Neuron (in vitro differentiated cells): ENCODE results near the gene PTCD1.
"Not testable (repeated sequence)": the region's sequence is repeated elsewhere in the genome, so short reads cannot be mapped to it uniquely, and the experiment has no call there.

ENCODE experiments used
- H2AFZ ChIP-seq: one replicate; pipeline ENCODE4 v1.6.1; 2013; ENCODE audit warnings: low read depth, mild to moderate bottlenecking, inconsistent platforms, low read length, moderate library complexity
- H3K27me3 ChIP-seq: one replicate; pipeline ENCODE4 v1.6.1; 2013; ENCODE audit warnings: low read length; ENCODE audit not compliant: insufficient read depth
- H3K36me3 ChIP-seq: one replicate; pipeline ENCODE4 v1.6.1; 2013; ENCODE audit warnings: low read length; ENCODE audit not compliant: insufficient read depth
- H3K4me1 ChIP-seq: one replicate; pipeline ENCODE4 v1.6.1; 2013; ENCODE audit warnings: low read length; ENCODE audit not compliant: insufficient read depth
- H3K4me3 ChIP-seq: 2 replicates; pipeline ENCODE4 v1.5.1; 2013; ENCODE audit warnings: mild to moderate bottlenecking, low read length, moderate library complexity
- H3K9me3 ChIP-seq: one replicate; pipeline ENCODE4 v1.6.1; 2013; ENCODE audit warnings: low read length

Gene PTCD1

GRCh38 chr7:99433158-99433557 is 5.4 kb downstream of the PTCD1 start:
- Histone ChIP-seq H3K36me3 (peaks cover 58% of the 10 kb centered on the region), H3K4me1 (peaks cover 6% of the 10 kb centered on the region), H3K27me3 (no peaks in the 10 kb centered on the region), H3K4me3 (no peak overlapping the region), H3K9me3 (no peaks in the 10 kb centered on the region), H2AFZ (no peak overlapping the region)

- not testable (repeated sequence) for H3K4me1 ChIP-seq, H3K4me3 ChIP-seq, H3K27me3 ChIP-seq, H2AFZ ChIP-seq, H3K9me3 ChIP-seq
- peaks cover 58% of the 10 kb centered on the region for H3K36me3 ChIP-seq
Measured at GRCh38 chr7:99431756-99432540, 6.7 kb downstream of the PTCD1 start.

- H3K36me3 ChIP-seq, result peaks cover 63% of the 10 kb centered on the region
- no peak overlapping the region for H3K4me3 ChIP-seq
- H2AFZ ChIP-seq, result no peak overlapping the region
- H3K9me3 ChIP-seq, result no peaks in the 10 kb centered on the region
- H3K4me1 ChIP-seq, result no peaks in the 10 kb centered on the region
- H3K27me3 ChIP-seq, result no peaks in the 10 kb centered on the region
Measured at GRCh38 chr7:99429756-99430155, 8.8 kb downstream of the PTCD1 start.

- Histone ChIP-seq H3K36me3 (peaks cover 67% of the 10 kb centered on the region), H3K9me3 (no peaks in the 10 kb centered on the region), H3K4me1 (no peaks in the 10 kb centered on the region), H2AFZ (no peak overlapping the region), H3K27me3 (no peaks in the 10 kb centered on the region), H3K4me3 (no peak overlapping the region)
Measured at GRCh38 chr7:99428972-99429566, 9.5 kb downstream of the PTCD1 start.

- no peaks in the 10 kb centered on the region for H3K27me3 ChIP-seq
- H3K9me3 ChIP-seq, result no peaks in the 10 kb centered on the region
- peaks cover 68% of the 10 kb centered on the region for H3K36me3 ChIP-seq
- no peak overlapping the region for H2AFZ ChIP-seq
- no peaks in the 10 kb centered on the region for H3K4me1 ChIP-seq
- no peak overlapping the region for H3K4me3 ChIP-seq
Measured at GRCh38 chr7:99424932-99425730, 13.5 kb downstream of the PTCD1 start.

GRCh38 chr7:99422625-99423024 is 16.0 kb downstream of the PTCD1 start:
- Histone ChIP-seq H3K27me3 (no peaks in the 10 kb centered on the region), H3K4me1 (no peaks in the 10 kb centered on the region), H3K4me3 (no peak overlapping the region), H3K36me3 (peaks cover 75% of the 10 kb centered on the region), H3K9me3 (no peaks in the 10 kb centered on the region), H2AFZ (no peak overlapping the region)

GRCh38 chr7:99422186-99422585 is 16.4 kb downstream of the PTCD1 start:
- Histone ChIP-seq H3K9me3 (no peaks in the 10 kb centered on the region), H3K36me3 (peaks cover 79% of the 10 kb centered on the region), H3K27me3 (no peaks in the 10 kb centered on the region), H2AFZ (no peak overlapping the region), H3K4me3 (no peak overlapping the region), H3K4me1 (no peaks in the 10 kb centered on the region)

GRCh38 chr7:99420986-99421385 is 17.6 kb downstream of the PTCD1 start:
- Histone ChIP-seq H2AFZ (no peak overlapping the region), H3K4me1 (no peaks in the 10 kb centered on the region), H3K9me3 (no peaks in the 10 kb centered on the region), H3K36me3 (peaks cover 88% of the 10 kb centered on the region), H3K4me3 (no peak overlapping the region), H3K27me3 (no peaks in the 10 kb centered on the region)

GRCh38 chr7:99420213-99420612 is 18.4 kb downstream of the PTCD1 start:
- H3K4me1 ChIP-seq, result no peaks in the 10 kb centered on the region
- no peaks in the 10 kb centered on the region for H3K27me3 ChIP-seq
- H3K36me3 ChIP-seq, result peaks cover 84% of the 10 kb centered on the region
- no peak overlapping the region for H3K4me3 ChIP-seq
- no peak overlapping the region for H2AFZ ChIP-seq
- H3K9me3 ChIP-seq, result peaks cover under 1% of the 10 kb centered on the region

- no peaks in the 10 kb centered on the region for H3K27me3 ChIP-seq
- no peaks in the 10 kb centered on the region for H3K4me1 ChIP-seq
- peaks cover 5% of the 10 kb centered on the region for H3K9me3 ChIP-seq
- H3K4me3 ChIP-seq, result no peak overlapping the region
- no peak overlapping the region for H2AFZ ChIP-seq
- H3K36me3 ChIP-seq, result peaks cover 84% of the 10 kb centered on the region
Measured at GRCh38 chr7:99419323-99420021, 19.1 kb downstream of the PTCD1 start.

GRCh38 chr7:99418260-99418659 is 20.3 kb downstream of the PTCD1 start:
- no peaks in the 10 kb centered on the region for H3K27me3 ChIP-seq
- H2AFZ ChIP-seq, result no peak overlapping the region
- peaks cover 5% of the 10 kb centered on the region for H3K9me3 ChIP-seq
- H3K4me3 ChIP-seq, result no peak overlapping the region
- no peaks in the 10 kb centered on the region for H3K4me1 ChIP-seq
- H3K36me3 ChIP-seq, result peaks cover 83% of the 10 kb centered on the region

- not testable (repeated sequence) for H3K4me3 ChIP-seq, H3K4me1 ChIP-seq, H3K27me3 ChIP-seq, H3K9me3 ChIP-seq, H2AFZ ChIP-seq
- H3K36me3 ChIP-seq, result peaks cover 84% of the 10 kb centered on the region
Measured at GRCh38 chr7:99415513-99416127, 23.0 kb downstream of the PTCD1 start.
